Activated CD4-positive, alpha-beta memory T cell treated with anti-CD3 and anti-CD28 coated beads for 36 hours (primary cell): ENCODE results near the gene OGFRL1. TPM values are rescaled to one million over a fixed set of nuclear protein-coding genes. Genes with fewer than 3 reads are reported as not detected.

Experiments
- CTCF ChIA-PET: fragments of 350-600 bp; sonication (Branson Sonifier 250); formaldehyde crosslinking; loops from one replicate; lab custom pipeline; 2021; ENCODE audit warnings: antibody characterized with exemption, inconsistent platforms; lab: Charles Lee
- POLR2A ChIA-PET: fragments of 350-600 bp; sonication (Branson Sonifier 250); formaldehyde crosslinking; loops from one replicate; lab custom pipeline; 2021; ENCODE audit warnings: antibody characterized with exemption; lab: Charles Lee
- DNase-seq: peaks from one replicate; pipeline ENCODE4 v3.0.0-alpha.2; 2020
- H3K27ac Mint-ChIP-seq: one replicate; pipeline ENCODE4 v1.8.0; 2021; ENCODE audit warnings: mixed read lengths
- H3K27me3 Mint-ChIP-seq: one replicate; pipeline ENCODE4 v1.8.0; 2021; ENCODE audit warnings: mixed read lengths
- H3K36me3 Mint-ChIP-seq: one replicate; pipeline ENCODE4 v1.8.0; 2021; ENCODE audit warnings: mixed read lengths
- H3K4me1 Mint-ChIP-seq: one replicate; pipeline ENCODE4 v1.8.0; 2021; ENCODE audit warnings: low read depth, mixed read lengths
- H3K4me3 Mint-ChIP-seq: one replicate; pipeline ENCODE4 v1.8.0; 2021; ENCODE audit warnings: mild to moderate bottlenecking, mixed read lengths
- H3K9me3 Mint-ChIP-seq: one replicate; pipeline ENCODE4 v1.8.0; 2021; ENCODE audit warnings: mixed read lengths
- intact Hi-C: fragments of 100-400 bp; cut with micrococcal nuclease; formaldehyde crosslinking; loops from one replicate; pipeline ENCODE4 v1.15.1; 2023
- total RNA-seq, 2 experiments: library from RNA; stranded (reverse); gene quantifications; one replicate each; pipeline ENCODE4 v1.2.3, GENCODE V29; 2021

The OGFRL1 gene
- total RNA-seq, 2 experiments from 2014 or later = 3.8 to 4.3 TPM

GRCh38 chr6:71317441-71317840 lies 28.8 kb downstream of the OGFRL1 start:
- Mint-ChIP-seq H3K27me3 (peaks cover 2% of the 10 kb centered on the region), H3K9me3 (no peaks in the 10 kb centered on the region), H3K27ac (no peak overlapping the region), H3K4me1 (no peaks in the 10 kb centered on the region), H3K4me3 (no peak overlapping the region), H3K36me3 (no peaks in the 10 kb centered on the region)
- DNase-seq = no peak
- intact Hi-C loops = no loop called here
- POLR2A ChIA-PET = no interaction called here
- CTCF ChIA-PET = no interaction called here

GRCh38 chr6:71320041-71320440 lies 31.4 kb downstream of the OGFRL1 start:
- Mint-ChIP-seq H3K9me3 (no peaks in the 10 kb centered on the region), H3K4me1 (no peaks in the 10 kb centered on the region), H3K27ac (no peak overlapping the region), H3K36me3 (no peaks in the 10 kb centered on the region), H3K4me3 (no peak overlapping the region), H3K27me3 (no peaks in the 10 kb centered on the region)
- POLR2A ChIA-PET = no interaction called here
- CTCF ChIA-PET = no interaction called here
- intact Hi-C loops = no loop called here
- no peak for DNase-seq

GRCh38 chr6:71321314-71321713 lies 32.7 kb downstream of the OGFRL1 start:
- DNase-seq = no peak
- no peak overlapping the region for H3K4me3 Mint-ChIP-seq
- POLR2A ChIA-PET = no interaction called here
- intact Hi-C loops = no loop called here
- no peaks in the 10 kb centered on the region for H3K9me3 Mint-ChIP-seq
- no peaks in the 10 kb centered on the region for H3K4me1 Mint-ChIP-seq
- CTCF ChIA-PET = interaction anchor here (0.6 kb wide), 1 partner anchor 1341 kb away, joined by 3 read pairs; no protein-coding TSS in a partner anchor
- peaks cover 4% of the 10 kb centered on the region for H3K27me3 Mint-ChIP-seq
- no peaks in the 10 kb centered on the region for H3K36me3 Mint-ChIP-seq
- no peak overlapping the region for H3K27ac Mint-ChIP-seq

GRCh38 chr6:71324194-71324785 lies 35.7 kb downstream of the OGFRL1 start:
- no peak overlapping the region for H3K4me3 Mint-ChIP-seq
- CTCF ChIA-PET = no interaction called here
- intact Hi-C loops = no loop called here
- POLR2A ChIA-PET = no interaction called here
- no peak for DNase-seq
- peaks cover 6% of the 10 kb centered on the region for H3K27me3 Mint-ChIP-seq
- no peak overlapping the region for H3K27ac Mint-ChIP-seq
- no peaks in the 10 kb centered on the region for H3K36me3 Mint-ChIP-seq
- no peaks in the 10 kb centered on the region for H3K9me3 Mint-ChIP-seq
- H3K4me1 Mint-ChIP-seq = no peaks in the 10 kb centered on the region

GRCh38 chr6:71326611-71327010 lies 38.0 kb downstream of the OGFRL1 start:
- Mint-ChIP-seq H3K27ac (no peak overlapping the region), H3K36me3 (no peaks in the 10 kb centered on the region), H3K4me1 (no peaks in the 10 kb centered on the region), H3K4me3 (no peak overlapping the region), H3K9me3 (no peaks in the 10 kb centered on the region), H3K27me3 (peaks cover 6% of the 10 kb centered on the region)
- intact Hi-C loops = no loop called here
- CTCF ChIA-PET = no interaction called here
- POLR2A ChIA-PET = no interaction called here
- no peak for DNase-seq

GRCh38 chr6:71330501-71330900 lies 41.9 kb downstream of the OGFRL1 start:
- POLR2A ChIA-PET = no interaction called here
- no peak for DNase-seq
- Mint-ChIP-seq H3K4me1 (no peaks in the 10 kb centered on the region), H3K27ac (no peak overlapping the region), H3K9me3 (no peaks in the 10 kb centered on the region), H3K27me3 (peaks cover 3% of the 10 kb centered on the region), H3K4me3 (no peak overlapping the region), H3K36me3 (no peaks in the 10 kb centered on the region)
- intact Hi-C loops = no loop called here
- CTCF ChIA-PET = no interaction called here

- Mint-ChIP-seq H3K4me3 (no peak overlapping the region), H3K9me3 (no peaks in the 10 kb centered on the region), H3K27me3 (peaks cover 5% of the 10 kb centered on the region), H3K4me1 (no peaks in the 10 kb centered on the region), H3K36me3 (no peaks in the 10 kb centered on the region), H3K27ac (no peak overlapping the region)
- ChIA-PET CTCF (no interaction called here), POLR2A (no interaction called here)
- intact Hi-C loops = no loop called here
- no peak for DNase-seq
Measured at GRCh38 chr6:71332012-71332411, 43.4 kb downstream of the OGFRL1 start.

- intact Hi-C loops = no loop called here
- peaks cover 6% of the 10 kb centered on the region for H3K27me3 Mint-ChIP-seq
- H3K4me3 Mint-ChIP-seq = no peak overlapping the region
- DNase-seq = no peak
- no peaks in the 10 kb centered on the region for H3K9me3 Mint-ChIP-seq
- ChIA-PET POLR2A (no interaction called here), CTCF (no interaction called here)
- H3K36me3 Mint-ChIP-seq = no peaks in the 10 kb centered on the region
- no peaks in the 10 kb centered on the region for H3K4me1 Mint-ChIP-seq
- no peak overlapping the region for H3K27ac Mint-ChIP-seq
Measured at GRCh38 chr6:71333050-71333449, 44.4 kb downstream of the OGFRL1 start.

GRCh38 chr6:71333697-71334096 lies 45.1 kb downstream of the OGFRL1 start:
- H3K27ac Mint-ChIP-seq = no peak overlapping the region
- POLR2A ChIA-PET = no interaction called here
- no peaks in the 10 kb centered on the region for H3K4me1 Mint-ChIP-seq
- no peaks in the 10 kb centered on the region for H3K9me3 Mint-ChIP-seq
- H3K4me3 Mint-ChIP-seq = no peak overlapping the region
- intact Hi-C loops = no loop called here
- no peaks in the 10 kb centered on the region for H3K36me3 Mint-ChIP-seq
- peaks cover 4% of the 10 kb centered on the region for H3K27me3 Mint-ChIP-seq
- DNase-seq = no peak
- CTCF ChIA-PET = no interaction called here

- intact Hi-C loops = no loop called here
- no peaks in the 10 kb centered on the region for H3K9me3 Mint-ChIP-seq
- no peaks in the 10 kb centered on the region for H3K4me1 Mint-ChIP-seq
- POLR2A ChIA-PET = no interaction called here
- CTCF ChIA-PET = no interaction called here
- H3K27me3 Mint-ChIP-seq = peaks cover 4% of the 10 kb centered on the region
- no peaks in the 10 kb centered on the region for H3K36me3 Mint-ChIP-seq
- no peak for DNase-seq
- no peak overlapping the region for H3K27ac Mint-ChIP-seq
- H3K4me3 Mint-ChIP-seq = no peak overlapping the region
Measured at GRCh38 chr6:71334768-71335167, 46.2 kb downstream of the OGFRL1 start.

GRCh38 chr6:71335544-71335943 lies 46.9 kb downstream of the OGFRL1 start:
- H3K4me3 Mint-ChIP-seq = no peak overlapping the region
- POLR2A ChIA-PET = no interaction called here
- peaks cover 4% of the 10 kb centered on the region for H3K27me3 Mint-ChIP-seq
- no peaks in the 10 kb centered on the region for H3K4me1 Mint-ChIP-seq
- CTCF ChIA-PET = no interaction called here
- no peaks in the 10 kb centered on the region for H3K9me3 Mint-ChIP-seq
- no peak for DNase-seq
- no peak overlapping the region for H3K27ac Mint-ChIP-seq
- no peaks in the 10 kb centered on the region for H3K36me3 Mint-ChIP-seq
- intact Hi-C loops = no loop called here

GRCh38 chr6:71336901-71337300 lies 48.3 kb downstream of the OGFRL1 start:
- Mint-ChIP-seq H3K27me3 (peaks cover 4% of the 10 kb centered on the region), H3K27ac (no peak overlapping the region), H3K36me3 (no peaks in the 10 kb centered on the region), H3K4me1 (no peaks in the 10 kb centered on the region), H3K4me3 (no peak overlapping the region), H3K9me3 (no peaks in the 10 kb centered on the region)
- intact Hi-C loops = no loop called here
- no peak for DNase-seq
- POLR2A ChIA-PET = no interaction called here
- CTCF ChIA-PET = no interaction called here

GRCh38 chr6:71338540-71339316 lies 50.1 kb downstream of the OGFRL1 start:
- peaks cover 4% of the 10 kb centered on the region for H3K27me3 Mint-ChIP-seq
- H3K4me1 Mint-ChIP-seq = no peaks in the 10 kb centered on the region
- H3K4me3 Mint-ChIP-seq = no peak overlapping the region
- intact Hi-C loops = no loop called here
- DNase-seq = no peak
- H3K9me3 Mint-ChIP-seq = no peaks in the 10 kb centered on the region
- no peaks in the 10 kb centered on the region for H3K36me3 Mint-ChIP-seq
- ChIA-PET POLR2A (no interaction called here), CTCF (no interaction called here)
- no peak overlapping the region for H3K27ac Mint-ChIP-seq
